ENCODE data around the gene PPP1R13B.

PPP1R13B gene

DNA sequence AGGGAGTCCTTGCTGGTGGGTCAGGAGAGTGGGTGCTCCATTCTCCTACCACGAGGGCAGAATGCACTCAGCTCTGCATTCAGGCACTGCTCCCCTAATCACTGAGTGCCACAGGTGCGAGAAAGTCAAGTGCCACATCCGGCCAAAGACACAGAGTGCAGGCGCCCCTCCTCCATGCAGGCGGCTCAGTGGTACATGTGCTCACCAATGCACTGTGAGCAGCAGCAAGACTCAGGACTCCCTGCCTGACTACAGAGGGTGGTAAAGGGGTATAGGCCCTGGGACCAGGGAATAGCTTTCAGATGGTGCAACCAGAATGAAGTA, 98.9 kb downstream of the PPP1R13B start:
- FAIRE-seq = no peak
- no peak for DNase-seq (ENCODE audit: insufficient read length, low spot score)

DNA sequence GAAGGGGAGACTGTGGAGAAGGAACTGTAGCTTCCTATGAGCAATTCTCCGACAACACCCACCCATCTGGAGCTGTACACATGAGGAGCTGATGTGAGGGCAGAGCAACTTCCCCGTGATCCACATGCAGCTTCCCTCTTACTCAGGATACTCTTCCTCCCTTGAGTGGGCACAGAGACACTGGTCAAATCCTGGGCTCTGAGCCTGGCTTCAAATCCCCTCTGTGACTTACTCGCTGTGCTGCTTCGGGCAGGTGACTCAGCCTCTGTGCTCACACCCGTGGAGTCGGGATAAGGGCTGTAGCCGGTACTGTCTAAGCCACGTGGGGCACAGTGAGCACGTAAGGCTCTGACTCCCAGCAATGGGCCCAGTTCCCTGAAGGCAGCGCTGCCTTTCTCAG, 100.7 kb downstream of the PPP1R13B start:
- FAIRE-seq = no peak
- TF ChIP-seq, protein P1, sequence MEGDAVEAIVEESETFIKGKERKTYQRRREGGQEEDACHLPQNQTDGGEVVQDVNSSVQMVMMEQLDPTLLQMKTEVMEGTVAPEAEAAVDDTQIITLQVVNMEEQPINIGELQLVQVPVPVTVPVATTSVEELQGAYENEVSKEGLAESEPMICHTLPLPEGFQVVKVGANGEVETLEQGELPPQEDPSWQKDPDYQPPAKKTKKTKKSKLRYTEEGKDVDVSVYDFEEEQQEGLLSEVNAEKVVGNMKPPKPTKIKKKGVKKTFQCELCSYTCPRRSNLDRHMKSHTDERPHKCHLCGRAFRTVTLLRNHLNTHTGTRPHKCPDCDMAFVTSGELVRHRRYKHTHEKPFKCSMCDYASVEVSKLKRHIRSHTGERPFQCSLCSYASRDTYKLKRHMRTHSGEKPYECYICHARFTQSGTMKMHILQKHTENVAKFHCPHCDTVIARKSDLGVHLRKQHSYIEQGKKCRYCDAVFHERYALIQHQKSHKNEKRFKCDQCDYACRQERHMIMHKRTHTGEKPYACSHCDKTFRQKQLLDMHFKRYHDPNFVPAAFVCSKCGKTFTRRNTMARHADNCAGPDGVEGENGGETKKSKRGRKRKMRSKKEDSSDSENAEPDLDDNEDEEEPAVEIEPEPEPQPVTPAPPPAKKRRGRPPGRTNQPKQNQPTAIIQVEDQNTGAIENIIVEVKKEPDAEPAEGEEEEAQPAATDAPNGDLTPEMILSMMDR (IDR thresholded peaks at IDR 0.05; ENCODE audit: insufficient read depth, missing control alignments) = no peak
- no peak for DNase-seq (ENCODE audit: insufficient read length, low spot score)

More for the DNA sequence above, 98.9 kb downstream of the PPP1R13B start:
- TF ChIP-seq, protein P1 (IDR thresholded peaks at IDR 0.05; ENCODE audit: insufficient read depth, missing control alignments) = no peak

GRCh38 chr14:103745424-103745823, 102.0 kb downstream of the PPP1R13B start:
- FAIRE-seq = no peak
- no peak for DNase-seq (ENCODE audit: insufficient read length, low spot score)
- TF ChIP-seq, protein P1 (IDR thresholded peaks at IDR 0.05; ENCODE audit: insufficient read depth, missing control alignments) = no peak

- DNase-seq (ENCODE audit: insufficient read length, low spot score) (no peak), FAIRE-seq (no peak)
- TF ChIP-seq, protein P1 (IDR thresholded peaks at IDR 0.05; ENCODE audit: insufficient read depth, missing control alignments) = no peak
Observed at GRCh38 chr14:103744621-103745395, 102.6 kb downstream of the PPP1R13B start.

- DNase-seq (ENCODE audit: insufficient read length, low spot score) = no peak
- FAIRE-seq = no peak
- TF ChIP-seq, protein P1 (IDR thresholded peaks at IDR 0.05; ENCODE audit: insufficient read depth, missing control alignments) = no peak
Observed at GRCh38 chr14:103743691-103744090, 103.7 kb downstream of the PPP1R13B start.

- FAIRE-seq (no peak), DNase-seq (ENCODE audit: insufficient read length, low spot score) (no peak)
- TF ChIP-seq, protein P1 (IDR thresholded peaks at IDR 0.05; ENCODE audit: insufficient read depth, missing control alignments) = no peak
Observed at GRCh38 chr14:103742499-103743255, 104.7 kb downstream of the PPP1R13B start.

DNA sequence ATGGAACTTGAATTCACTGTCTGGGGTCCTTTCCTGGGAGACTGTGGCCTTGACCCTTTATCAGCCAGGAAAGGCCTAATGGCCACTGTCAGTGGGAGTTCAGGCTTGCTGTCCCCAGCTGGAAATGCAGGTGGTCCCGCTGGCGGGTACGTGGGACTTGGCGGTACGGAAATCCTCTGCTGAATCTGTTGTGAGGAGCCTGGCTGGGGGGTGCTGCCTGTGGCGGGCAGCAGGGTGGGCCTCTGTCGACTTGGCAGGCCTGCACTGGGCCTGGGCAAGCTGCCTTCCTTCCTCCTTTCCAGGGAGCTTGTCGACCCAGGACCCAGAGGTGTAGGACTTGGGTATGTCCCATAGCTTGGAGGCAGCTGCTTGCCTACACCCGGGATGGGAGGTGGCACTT, 105.5 kb downstream of the PPP1R13B start:
- DNase-seq (ENCODE audit: insufficient read length, low spot score) (no peak), FAIRE-seq (no peak)
- TF ChIP-seq, protein P1 (IDR thresholded peaks at IDR 0.05; ENCODE audit: insufficient read depth, missing control alignments) = no peak
